HEK293 (cell line): ENCODE data around the gene MED16.

ENCODE experiments used
- CTCF ChIA-PET: fragments of 350-600 bp; formaldehyde crosslinking; extraction: SDS; loops from one replicate; lab custom pipeline; 2021; ENCODE audit warnings: antibody characterized with exemption; lab: Yijun Ruan, JAX
- POLR2A ChIA-PET: fragments of 300-600 bp; formaldehyde crosslinking; extraction: SDS; loops from one replicate; lab custom pipeline; 2020; ENCODE audit warnings: antibody characterized with exemption, inconsistent platforms; lab: Yijun Ruan, JAX
- H3K27ac ChIP-seq: fragments of 200-500 bp; sonication (Bioruptor generic); 2 replicates; pipeline ENCODE4 v1.5.1; 2014; ENCODE audit warnings: low read depth, low read length, control low read depth, inconsistent platforms; ENCODE audit errors: extremely low read depth
- H3K36me3 ChIP-seq, 2 experiments: fragments of 200-500 bp in 1 of 2; sonication (Bioruptor generic) in 1 of 2; 1 replicate in 1 of 2; 2 replicates in 1 of 2; pipeline ENCODE4 v1.5.1; 2014 to 2017; ENCODE audit warnings: inconsistent platforms in 2 of 2, low read length in 2 of 2; ENCODE audit not compliant: control insufficient read depth in 2 of 2, insufficient read depth in 1 of 2
- H3K4me1 ChIP-seq: fragments of 200-500 bp; sonication (Bioruptor generic); 2 replicates; pipeline ENCODE4 v1.5.1; 2014; ENCODE audit warnings: mild to moderate bottlenecking, low read length, inconsistent platforms; ENCODE audit not compliant: control insufficient read depth, insufficient read depth
- H3K4me3 ChIP-seq: 2 replicates; pipeline ENCODE4 v1.5.1; 2011; ENCODE audit warnings: low read depth, mild to moderate bottlenecking, control low read depth, low read length, moderate library complexity
- H3K9me3 ChIP-seq: fragments of 200-500 bp; sonication (Bioruptor generic); 2 replicates; pipeline ENCODE4 v1.5.1; 2014; ENCODE audit warnings: low read depth, low read length, inconsistent platforms; ENCODE audit not compliant: control insufficient read depth, insufficient read depth
- BCL6B ChIP-seq: fragments of 450-650 bp; formaldehyde crosslinking; IDR thresholded peaks from 2 replicates; pipeline ENCODE4 v1.5.1; 2017; ENCODE audit warnings: missing biosample characterization, missing genetic modification characterization
- EGR2 ChIP-seq: fragments of 450-650 bp; formaldehyde crosslinking; IDR thresholded peaks from 2 replicates; pipeline ENCODE4 v1.5.1; 2016; ENCODE audit warnings: low read depth, missing biosample characterization, missing genetic modification characterization
- HIC1 ChIP-seq: fragments of 450-650 bp; formaldehyde crosslinking; IDR thresholded peaks from 2 replicates; pipeline ENCODE4 v1.5.1; 2016; ENCODE audit warnings: missing biosample characterization, missing genetic modification characterization
- SCRT2 ChIP-seq: fragments of 450-650 bp; formaldehyde crosslinking; IDR thresholded peaks from 2 replicates; pipeline ENCODE4 v1.5.1; 2016; ENCODE audit warnings: missing biosample characterization, missing genetic modification characterization
- ZBTB1 ChIP-seq: fragments of 450-650 bp; formaldehyde crosslinking; IDR thresholded peaks from 2 replicates; pipeline ENCODE4 v1.5.1; 2016; ENCODE audit warnings: missing biosample characterization, missing genetic modification characterization
- ZBTB48 ChIP-seq: fragments of 450-650 bp; formaldehyde crosslinking; IDR thresholded peaks from 2 replicates; pipeline ENCODE4 v1.5.1; 2016; ENCODE audit warnings: missing biosample characterization, missing genetic modification characterization
- ZNF146 ChIP-seq: fragments of 450-650 bp; formaldehyde crosslinking; IDR thresholded peaks from 2 replicates; pipeline ENCODE4 v1.5.1; 2016; ENCODE audit warnings: missing biosample characterization, missing genetic modification characterization
- ZNF184 ChIP-seq: fragments of 450-650 bp; IDR thresholded peaks from 2 replicates; pipeline ENCODE4 v1.5.1; 2018; ENCODE audit warnings: missing biosample characterization, mild to moderate bottlenecking, missing genetic modification characterization
- ZNF239 ChIP-seq: fragments of 450-650 bp; formaldehyde crosslinking; IDR thresholded peaks from 2 replicates; pipeline ENCODE4 v1.5.1; 2016; ENCODE audit warnings: missing biosample characterization, missing genetic modification characterization
- ZNF48 ChIP-seq: fragments of 450-650 bp; formaldehyde crosslinking; IDR thresholded peaks from 2 replicates; pipeline ENCODE4 v1.5.1; 2016; ENCODE audit warnings: missing biosample characterization, missing genetic modification characterization
- ZNF501 ChIP-seq: fragments of 450-650 bp; formaldehyde crosslinking; IDR thresholded peaks from 2 replicates; pipeline ENCODE4 v1.5.1; 2016; ENCODE audit warnings: missing biosample characterization, missing genetic modification characterization
- ZNF510 ChIP-seq: fragments of 450-650 bp; formaldehyde crosslinking; IDR thresholded peaks from 2 replicates; pipeline ENCODE4 v1.5.1; 2018; ENCODE audit warnings: mild to moderate bottlenecking, missing genetic modification characterization, missing biosample characterization; ENCODE audit not compliant: insufficient replicate concordance
- ZNF518A ChIP-seq: fragments of 450-650 bp; formaldehyde crosslinking; conservative IDR thresholded peaks from 2 replicates; pipeline ENCODE4 v1.5.1; 2016; ENCODE audit warnings: low read depth, missing biosample characterization, missing genetic modification characterization
- ZNF548 ChIP-seq: fragments of 450-650 bp; formaldehyde crosslinking; IDR thresholded peaks from 2 replicates; pipeline ENCODE4 v1.5.1; 2016; ENCODE audit warnings: missing biosample characterization, missing genetic modification characterization
- ZNF549 ChIP-seq: fragments of 450-650 bp; IDR thresholded peaks from 2 replicates; pipeline ENCODE4 v1.5.1; 2018; ENCODE audit warnings: missing biosample characterization, missing genetic modification characterization, mild to moderate bottlenecking, inconsistent platforms, moderate library complexity
- ZNF600 ChIP-seq: fragments of 450-650 bp; formaldehyde crosslinking; IDR thresholded peaks from 2 replicates; pipeline ENCODE4 v1.5.1; 2016; ENCODE audit warnings: missing biosample characterization, missing genetic modification characterization
- ZSCAN5A ChIP-seq: fragments of 450-650 bp; formaldehyde crosslinking; IDR thresholded peaks from 2 replicates; pipeline ENCODE4 v1.5.1; 2016; ENCODE audit warnings: missing biosample characterization, missing genetic modification characterization

MED16 gene

GRCh38 chr19:939439-939838, 46.5 kb upstream of the MED16 start (continued):
- TF ChIP-seq ZNF518A (no peak), HIC1 (tag by site-specific recombination) (no peak), ZNF548 (tag by site-specific recombination) (no peak), ZNF549 (no peak), ZNF510 (tag by site-specific recombination) (no peak)

- Histone ChIP-seq H3K36me3 (peaks cover 0 to 37% of the 10 kb centered on the region in 2 experiments; a peak in 1 of 3 replicates), H3K4me1 (no peaks in the 10 kb centered on the region), H3K27ac (no peak overlapping the region), H3K4me3 (no peak overlapping the region), H3K9me3 (no peaks in the 10 kb centered on the region)
- TF ChIP-seq SCRT2 (tag by site-specific recombination) (0 out of 2 replicates have a peak, but pooled peaks have one; percentile 20), EGR2 (tag by site-specific recombination) (no peak)
- ChIA-PET CTCF (interaction anchor here (0.6 to 1.6 kb wide), 4 partner anchors 33 to 81 kb away, joined by 3 to 5 read pairs (median 4); partner anchors contain the start of gene WDR18), POLR2A (interaction anchor here (0.6 to 0.7 kb wide), 2 partner anchors 9 to 24 kb away, joined by 4 to 10 read pairs; no protein-coding TSS in a partner anchor)
These were observed 45.4 kb upstream of the MED16 start for GRCh38 chr19:938233-938923.

GRCh38 chr19:937259-937694, 44.3 kb upstream of the MED16 start:
- Histone ChIP-seq H3K36me3 (peaks cover 0 to 36% of the 10 kb centered on the region in 2 experiments; a peak in 1 of 3 replicates), H3K4me3 (no peak overlapping the region), H3K9me3 (no peaks in the 10 kb centered on the region), H3K27ac (no peak overlapping the region), H3K4me1 (no peaks in the 10 kb centered on the region)
- POLR2A ChIA-PET: interaction anchor here (0.7 kb wide), 1 partner anchor 8 kb away, joined by 4 read pairs; no protein-coding TSS in a partner anchor
- TF ChIP-seq ZNF184 (tag by site-specific recombination): peak; percentile 92
- no peak for TF ChIP-seq ZBTB1 (tag by site-specific recombination)
- no peak for TF ChIP-seq ZNF48
- peak; percentile 79 for TF ChIP-seq ZNF146 (tag by site-specific recombination)
- TF ChIP-seq BCL6B: no peak
- TF ChIP-seq EGR2 (tag by site-specific recombination): peak; percentile 38; the same call in 1 of the 2 replicates
- no peak for TF ChIP-seq ZBTB48 (tag by site-specific recombination)
- no peak for TF ChIP-seq ZNF239 (tag by site-specific recombination)
- no peak for TF ChIP-seq ZSCAN5A (tag by site-specific recombination)
- peak; percentile 30; the same call in 1 of the 2 replicates for TF ChIP-seq ZNF600 (tag by site-specific recombination)
- no peak for TF ChIP-seq ZNF501 (tag by site-specific recombination)
- CTCF ChIA-PET: interaction anchor here (1.4 kb wide), 1 partner anchor 34 kb away, joined by 4 read pairs; no protein-coding TSS in a partner anchor
